Hepatocyte (in vitro differentiated cells): Measurements from ENCODE around the gene ARHGEF40. TPM values are rescaled to one million over a fixed set of nuclear protein-coding genes. Genes with fewer than 3 reads are reported as not detected.
A peak's percentile ranks its signal among the peaks of the same experiment; 100 is the strongest.

Source experiments
- DNase-seq: peaks from one replicate; pipeline ENCODE4 v3.0.0-alpha.2; 2016; ENCODE audit warnings: low spot score
- H2AFZ ChIP-seq: fragments of 200-600 bp; sonication (generic); 2 replicates; pipeline ENCODE4 v1.6.0; 2016; ENCODE audit warnings: antibody characterized with exemption, mild to moderate bottlenecking
- H3K27ac ChIP-seq: fragments of 200-600 bp; sonication (generic); 2 replicates; pipeline ENCODE4 v1.5.1; 2016; ENCODE audit warnings: mild to moderate bottlenecking
- H3K27me3 ChIP-seq: fragments of 200-600 bp; sonication (generic); 2 replicates; pipeline ENCODE4 v1.6.1; 2016
- H3K36me3 ChIP-seq: fragments of 200-600 bp; sonication (generic); replicated peaks from 2 replicates; pipeline ENCODE4 v1.5.1; 2016; ENCODE audit warnings: low read depth; ENCODE audit not compliant: insufficient read depth
- H3K4me1 ChIP-seq: fragments of 200-600 bp; sonication (generic); 2 replicates; pipeline ENCODE4 v1.5.1; 2016; ENCODE audit warnings: mild to moderate bottlenecking, moderate library complexity; ENCODE audit not compliant: insufficient read depth
- H3K4me2 ChIP-seq: fragments of 200-600 bp; sonication (generic); 2 replicates; pipeline ENCODE4 v1.6.0; 2016
- H3K4me3 ChIP-seq: fragments of 200-600 bp; sonication (generic); 2 replicates; pipeline ENCODE4 v1.5.1; 2016; ENCODE audit warnings: mild to moderate bottlenecking
- H3K79me2 ChIP-seq: fragments of 200-600 bp; sonication (generic); 2 replicates; pipeline ENCODE4 v1.6.0; 2017; ENCODE audit warnings: mild to moderate bottlenecking
- H3K9me2 ChIP-seq: fragments of 200-600 bp; sonication (generic); replicated peaks from 2 replicates; pipeline ENCODE4 v1.6.0; 2017; ENCODE audit warnings: mild to moderate bottlenecking; ENCODE audit not compliant: insufficient read depth
- H3K9me3 ChIP-seq: fragments of 200-600 bp; sonication (generic); 2 replicates; pipeline ENCODE4 v1.5.1; 2016; ENCODE audit warnings: low read depth, mild to moderate bottlenecking
- H4K20me1 ChIP-seq: fragments of 200-600 bp; sonication (generic); 2 replicates; pipeline ENCODE4 v1.6.0; 2016; ENCODE audit warnings: mild to moderate bottlenecking; ENCODE audit not compliant: insufficient read depth, poor library complexity, severe bottlenecking
- CTCF ChIP-seq: fragments of 200-600 bp; sonication (generic); IDR thresholded peaks from 2 replicates; pipeline ENCODE4 v1.5.1; 2016; ENCODE audit warnings: antibody characterized with exemption, mild to moderate bottlenecking; ENCODE audit not compliant: poor library complexity
- EZH2 ChIP-seq: fragments of 200-600 bp; sonication (generic); IDR thresholded peaks from 2 replicates; pipeline ENCODE4 v1.6.1; 2016; ENCODE audit warnings: antibody characterized with exemption, mild to moderate bottlenecking, borderline replicate concordance
- EZH2phosphoT487 ChIP-seq: fragments of 200-600 bp; sonication (generic); IDR thresholded peaks from one replicate; pipeline ENCODE4 v1.6.1; 2018; ENCODE audit warnings: antibody characterized with exemption, mild to moderate bottlenecking, low read depth, moderate library complexity; ENCODE audit not compliant: unreplicated experiment, severe bottlenecking
- WGBS: methylation state at CpG from one replicate; pipeline ENCODE4 v1.1.6; 2016; ENCODE audit warnings: low lambda C conversion rate; ENCODE audit errors: missing lambda C conversion rate; 5-methylcytosine and 5-hydroxymethylcytosine counted together
- polyA plus RNA-seq: library from polyadenylated mRNA; unstranded; fragments of >200 nt; fragmentation: Nextera tagmentation; extraction: Ambion mirVana; gene quantifications from 2 replicates; pipeline ENCODE4 v1.2.1, GENCODE V29; 2016
- total RNA-seq: library from RNA; depleted of rRNA; stranded (reverse); fragments of >200 nt; gene quantifications from 2 replicates; pipeline ENCODE4 v1.2.3, GENCODE V29; 2014

ARHGEF40 gene
- total and polyA plus RNA-seq, 2 experiments from 2014 or later, result 38.1 to 53.7 TPM

GRCh38 chr14:21096978-21097635, 27.0 kb downstream of the ARHGEF40 start:
- TF ChIP-seq CTCF (no peak), EZH2 (no peak), EZH2phosphoT487 (no peak)
- Histone ChIP-seq H3K9me2 (no peaks in the 10 kb centered on the region), H3K27ac (peak overlapping the region; percentile 81), H2AFZ (no peak overlapping the region), H3K9me3 (no peaks in the 10 kb centered on the region), H3K36me3 (no peaks in the 10 kb centered on the region), H4K20me1 (peaks cover 11% of the 10 kb centered on the region), H3K4me3 (peak overlapping the region; percentile 42), H3K79me2 (peaks cover 55% of the 10 kb centered on the region), H3K4me1 (peaks cover 39% of the 10 kb centered on the region), H3K4me2 (peak overlapping the region; percentile 68), H3K27me3 (no peaks in the 10 kb centered on the region)
- 33% methylated on average over 10 of the region's 10 CpGs for WGBS
- DNase-seq, result no peak

- 7% methylated on average over 5 of the region's 19 CpGs for WGBS
- no peak overlapping the region for H2AFZ ChIP-seq
- TF ChIP-seq EZH2 (no peak), CTCF (no peak), EZH2phosphoT487 (no peak)
- H3K4me3 ChIP-seq, result peak overlapping the region; percentile 42
- no peaks in the 10 kb centered on the region for H3K9me2 ChIP-seq
- H3K27me3 ChIP-seq, result no peaks in the 10 kb centered on the region
- H3K27ac ChIP-seq, result peak overlapping the region; percentile 81
- H3K4me2 ChIP-seq, result peak overlapping the region; percentile 68
- H3K4me1 ChIP-seq, result peaks cover 45% of the 10 kb centered on the region
- no peaks in the 10 kb centered on the region for H3K9me3 ChIP-seq
- peaks cover 55% of the 10 kb centered on the region for H3K79me2 ChIP-seq
- peaks cover 11% of the 10 kb centered on the region for H4K20me1 ChIP-seq
- peak; percentile 65 for DNase-seq
- no peaks in the 10 kb centered on the region for H3K36me3 ChIP-seq
These were observed 27.6 kb downstream of the ARHGEF40 start for GRCh38 chr14:21097636-21098075.

- Histone ChIP-seq H3K9me2 (no peaks in the 10 kb centered on the region), H3K79me2 (peaks cover 49% of the 10 kb centered on the region), H3K4me3 (peak within 1 kb of the TSS; percentile 47), H4K20me1 (peaks cover 10% of the 10 kb centered on the region), H3K36me3 (no peaks in the 10 kb centered on the region), H2AFZ (peak within 1 kb of the TSS; percentile 55), H3K27ac (peak within 1 kb of the TSS; percentile 88), H3K4me2 (peak within 1 kb of the TSS; percentile 75), H3K27me3 (no peaks in the 10 kb centered on the region), H3K4me1 (peaks cover 48% of the 10 kb centered on the region), H3K9me3 (no peaks in the 10 kb centered on the region)
- DNase-seq, result peak; percentile 75
- TF ChIP-seq EZH2phosphoT487, result no peak
- TF ChIP-seq EZH2, result no peak
- no peak for TF ChIP-seq CTCF
- 3% methylated on average over 9 of the region's 90 CpGs for WGBS
These were observed 28.2 kb downstream of the ARHGEF40 start, which contains the start of gene ZNF219 for GRCh38 chr14:21098076-21098891. TSS of gene ZNF219 (minus strand) at chr14:21098655. CDS start at chr14:21093591, 5,064 bp downstream.
